Measurements from ENCODE around the gene RPS18. TPM values are rescaled to one million over a fixed set of nuclear protein-coding genes. Genes with fewer than 3 reads are reported as not detected.
"Not testable (repeated sequence)": the region's sequence is repeated elsewhere in the genome, so short reads cannot be mapped to it uniquely, and the experiment has no call there.

RPS18 gene
- total RNA-seq, 1 donor from 2014 or later = 12,112 TPM

DNA sequence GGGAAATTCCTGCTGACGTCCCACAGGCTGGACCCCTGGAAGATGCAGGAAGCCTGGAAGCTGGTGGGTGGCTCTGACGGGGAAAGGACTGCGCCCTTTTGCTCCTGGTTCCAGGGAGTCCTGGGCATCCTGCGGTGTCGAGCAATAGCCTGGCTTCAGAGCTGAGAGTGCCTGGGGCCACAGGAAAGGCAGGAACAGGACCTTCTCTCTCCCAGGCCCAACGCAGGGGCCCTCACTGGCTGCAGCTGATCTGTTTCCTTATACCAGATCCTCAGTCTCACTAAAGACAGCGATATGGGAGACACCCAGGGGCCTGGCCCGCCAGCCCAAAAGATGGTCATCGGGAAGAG lies 6.5 kb downstream of the RPS18 start:
- TF ChIP-seq, protein P1, sequence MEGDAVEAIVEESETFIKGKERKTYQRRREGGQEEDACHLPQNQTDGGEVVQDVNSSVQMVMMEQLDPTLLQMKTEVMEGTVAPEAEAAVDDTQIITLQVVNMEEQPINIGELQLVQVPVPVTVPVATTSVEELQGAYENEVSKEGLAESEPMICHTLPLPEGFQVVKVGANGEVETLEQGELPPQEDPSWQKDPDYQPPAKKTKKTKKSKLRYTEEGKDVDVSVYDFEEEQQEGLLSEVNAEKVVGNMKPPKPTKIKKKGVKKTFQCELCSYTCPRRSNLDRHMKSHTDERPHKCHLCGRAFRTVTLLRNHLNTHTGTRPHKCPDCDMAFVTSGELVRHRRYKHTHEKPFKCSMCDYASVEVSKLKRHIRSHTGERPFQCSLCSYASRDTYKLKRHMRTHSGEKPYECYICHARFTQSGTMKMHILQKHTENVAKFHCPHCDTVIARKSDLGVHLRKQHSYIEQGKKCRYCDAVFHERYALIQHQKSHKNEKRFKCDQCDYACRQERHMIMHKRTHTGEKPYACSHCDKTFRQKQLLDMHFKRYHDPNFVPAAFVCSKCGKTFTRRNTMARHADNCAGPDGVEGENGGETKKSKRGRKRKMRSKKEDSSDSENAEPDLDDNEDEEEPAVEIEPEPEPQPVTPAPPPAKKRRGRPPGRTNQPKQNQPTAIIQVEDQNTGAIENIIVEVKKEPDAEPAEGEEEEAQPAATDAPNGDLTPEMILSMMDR (IDR thresholded peaks at IDR 0.05; ENCODE audit: insufficient read depth, low read length, severe bottlenecking) = no peak
- no peak for FAIRE-seq
- H3K4me3 ChIP-seq (ENCODE audit: low read depth, low read length) = no peak overlapping the region
- DNase-seq (ENCODE audit: low read depth) = no peak
- no peaks in the 10 kb centered on the region for H3K27me3 ChIP-seq (ENCODE audit: control insufficient read depth, insufficient read depth, low read length)
- peaks cover 25% of the 10 kb centered on the region for H3K36me3 ChIP-seq (ENCODE audit: control insufficient read depth, insufficient read depth, low read length)

GRCh38 chr6:33278810-33279209 lies 6.9 kb downstream of the RPS18 start:
- peaks cover 23% of the 10 kb centered on the region for H3K36me3 ChIP-seq (ENCODE audit: control insufficient read depth, insufficient read depth, low read length)

DNA sequence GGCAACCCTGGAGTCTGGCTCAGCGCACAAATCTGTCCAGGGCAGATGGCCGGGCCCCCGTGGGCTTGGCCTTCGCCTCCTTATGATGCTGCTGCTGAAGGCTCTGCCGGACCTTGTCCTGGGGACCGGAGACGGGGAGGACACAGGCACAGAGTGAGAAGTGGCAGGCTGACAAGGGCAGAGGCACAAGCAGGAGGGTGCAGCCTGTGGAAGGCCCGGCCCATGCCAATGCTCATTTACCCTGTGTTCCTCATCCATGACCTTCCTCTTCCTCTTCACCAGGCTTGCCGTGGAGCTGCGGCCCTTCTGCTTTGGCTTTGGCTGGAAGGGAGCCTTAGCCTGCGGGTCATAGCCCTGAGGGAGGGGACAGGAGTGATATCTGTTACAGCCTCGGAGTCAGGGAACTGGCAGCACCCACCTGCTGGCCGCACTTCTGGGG lies 7.4 kb downstream of the RPS18 start:
- DNase-seq (ENCODE audit: low read depth) (no peak), FAIRE-seq (no peak)
- Histone ChIP-seq H3K27me3 (ENCODE audit: control insufficient read depth, insufficient read depth, low read length) (no peaks in the 10 kb centered on the region), H3K36me3 (ENCODE audit: control insufficient read depth, insufficient read depth, low read length) (peaks cover 21% of the 10 kb centered on the region), H3K4me3 (ENCODE audit: low read depth, low read length) (no peak overlapping the region)
- TF ChIP-seq, protein P1 (IDR thresholded peaks at IDR 0.05; ENCODE audit: insufficient read depth, low read length, severe bottlenecking) = no peak

More at GRCh38 chr6:33278810-33279209, 6.9 kb downstream of the RPS18 start:
- FAIRE-seq = no peak
- no peak for DNase-seq (ENCODE audit: low read depth)
- Histone ChIP-seq H3K27me3 (ENCODE audit: control insufficient read depth, insufficient read depth, low read length) (no peaks in the 10 kb centered on the region), H3K4me3 (ENCODE audit: low read depth, low read length) (no peak overlapping the region)
- TF ChIP-seq, protein P1 (IDR thresholded peaks at IDR 0.05; ENCODE audit: insufficient read depth, low read length, severe bottlenecking) = no peak

GRCh38 chr6:33279971-33280511 lies 8.2 kb downstream of the RPS18 start:
- no peaks in the 10 kb centered on the region for H3K27me3 ChIP-seq (ENCODE audit: control insufficient read depth, insufficient read depth, low read length)
- FAIRE-seq (no peak), DNase-seq (ENCODE audit: low read depth) (peak; percentile 67)
- H3K4me3 ChIP-seq (ENCODE audit: low read depth, low read length) = no peak overlapping the region
- TF ChIP-seq, protein P1 (IDR thresholded peaks at IDR 0.05; ENCODE audit: insufficient read depth, low read length, severe bottlenecking) = peak; percentile 80
- peaks cover 16% of the 10 kb centered on the region for H3K36me3 ChIP-seq (ENCODE audit: control insufficient read depth, insufficient read depth, low read length)

GRCh38 chr6:33280539-33280938 lies 8.7 kb downstream of the RPS18 start:
- no peak for DNase-seq (ENCODE audit: low read depth)
- TF ChIP-seq, protein P1 (IDR thresholded peaks at IDR 0.05; ENCODE audit: insufficient read depth, low read length, severe bottlenecking) = no peak
- peaks cover 14% of the 10 kb centered on the region for H3K36me3 ChIP-seq (ENCODE audit: control insufficient read depth, insufficient read depth, low read length)
- FAIRE-seq = no peak
- no peak overlapping the region for H3K4me3 ChIP-seq (ENCODE audit: low read depth, low read length)
- no peaks in the 10 kb centered on the region for H3K27me3 ChIP-seq (ENCODE audit: control insufficient read depth, insufficient read depth, low read length)

- not testable (repeated sequence) for H3K4me3 ChIP-seq (ENCODE audit: low read depth, low read length); DNase-seq (ENCODE audit: low read depth); FAIRE-seq; H3K27me3 ChIP-seq (ENCODE audit: control insufficient read depth, insufficient read depth, low read length)
- H3K36me3 ChIP-seq (ENCODE audit: control insufficient read depth, insufficient read depth, low read length) = peaks cover 15% of the 10 kb centered on the region
Measured at GRCh38 chr6:33285214-33285613, 13.3 kb downstream of the RPS18 start.
